GM23338 (cell line): Measurements from ENCODE around the gene ILK. TPM values are rescaled to one million over a fixed set of nuclear protein-coding genes. Genes with fewer than 3 reads are reported as not detected.

Experiments
- ATAC-seq: fragments of 200-7000 bp; cut with Tn5 transposase; 3 replicates; pipeline ENCODE4 v1.9.1; 2020
- DNase-seq: peaks from one replicate; pipeline ENCODE4 v3.0.0-alpha.2; 2015; ENCODE audit warnings: low spot score
- H2AFZ ChIP-seq: fragments of 200-600 bp; sonication (generic); 2 replicates; pipeline ENCODE4 v1.8.0; 2016; ENCODE audit warnings: antibody characterized with exemption, mild to moderate bottlenecking, moderate library complexity
- H3F3A ChIP-seq: fragments of 200-600 bp; sonication (generic); replicated peaks from 2 replicates; pipeline ENCODE4 v1.8.0; 2017; ENCODE audit warnings: antibody characterized with exemption, mixed run types, low read depth
- H3K27ac ChIP-seq: fragments of 200-600 bp; sonication (generic); 2 replicates; pipeline ENCODE4 v1.6.1; 2016; ENCODE audit warnings: low read depth
- H3K27me3 ChIP-seq: fragments of 200-600 bp; sonication (generic); 2 replicates; pipeline ENCODE4 v1.8.0; 2016; ENCODE audit warnings: mild to moderate bottlenecking, mixed run types, moderate library complexity; ENCODE audit not compliant: insufficient read depth
- H3K36me3 ChIP-seq: fragments of 200-600 bp; sonication (generic); 2 replicates; pipeline ENCODE4 v1.8.0; 2016; ENCODE audit warnings: mild to moderate bottlenecking; ENCODE audit not compliant: insufficient read depth
- H3K4me1 ChIP-seq: fragments of 200-600 bp; sonication (generic); 2 replicates; pipeline ENCODE4 v1.8.0; 2016; ENCODE audit warnings: mild to moderate bottlenecking, moderate library complexity; ENCODE audit not compliant: insufficient read depth
- H3K4me2 ChIP-seq: fragments of 200-600 bp; sonication (generic); 2 replicates; pipeline ENCODE4 v1.7.1; 2017; ENCODE audit warnings: mixed run types
- H3K4me3 ChIP-seq: fragments of 200-600 bp; sonication (generic); 2 replicates; pipeline ENCODE4 v1.6.1; 2016; ENCODE audit warnings: mixed run types
- H3K79me2 ChIP-seq: fragments of 200-600 bp; sonication (generic); replicated peaks from 2 replicates; pipeline ENCODE4 v1.8.0; 2017; ENCODE audit warnings: mild to moderate bottlenecking; ENCODE audit not compliant: insufficient read depth
- H3K9me2 ChIP-seq: fragments of 200-600 bp; sonication (generic); 2 replicates; pipeline ENCODE4 v1.8.0; 2017; ENCODE audit not compliant: insufficient read depth
- H4K20me1 ChIP-seq: fragments of 200-600 bp; sonication (generic); replicated peaks from 2 replicates; pipeline ENCODE4 v1.8.0; 2017; ENCODE audit warnings: mild to moderate bottlenecking; ENCODE audit not compliant: insufficient read depth
- H3K27ac Mint-ChIP-seq: 2 replicates; pipeline ENCODE4 v1.8.0; 2020; ENCODE audit warnings: inconsistent platforms, mild to moderate bottlenecking, moderate library complexity, mixed read lengths
- H3K27me3 Mint-ChIP-seq: 3 replicates; pipeline ENCODE4 v1.8.0; 2022; ENCODE audit warnings: low read depth, mild to moderate bottlenecking, moderate library complexity, mixed read lengths, inconsistent platforms; ENCODE audit not compliant: insufficient read depth, poor library complexity
- H3K36me3 Mint-ChIP-seq: 3 replicates; pipeline ENCODE4 v1.8.0; 2021; ENCODE audit warnings: low read depth, mild to moderate bottlenecking, inconsistent platforms, moderate library complexity, mixed read lengths
- H3K4me1 Mint-ChIP-seq: 3 replicates; pipeline ENCODE4 v1.8.0; 2020; ENCODE audit warnings: mild to moderate bottlenecking, inconsistent platforms, mixed read lengths
- H3K4me3 Mint-ChIP-seq: 3 replicates; pipeline ENCODE4 v1.8.0; 2021; ENCODE audit warnings: moderate library complexity, mild to moderate bottlenecking, inconsistent platforms, mixed read lengths
- H3K9me3 Mint-ChIP-seq: 3 replicates; pipeline ENCODE4 v1.8.0; 2020; ENCODE audit warnings: moderate library complexity, mild to moderate bottlenecking, inconsistent platforms, mixed read lengths
- CREB1 ChIP-seq: fragments of 250-450 bp; sonication (Bioruptor Pico); IDR thresholded peaks from 2 replicates; pipeline ENCODE4 v1.5.0; 2020; ENCODE audit warnings: low read depth, mild to moderate bottlenecking, moderate library complexity
- EZH2 ChIP-seq: fragments of 200-600 bp; sonication (generic); IDR thresholded peaks from one replicate; pipeline ENCODE4 v1.8.0; 2017; ENCODE audit warnings: antibody characterized with exemption, mild to moderate bottlenecking, low read depth; ENCODE audit not compliant: unreplicated experiment
- EZH2phosphoT487 ChIP-seq: fragments of 200-600 bp; sonication (generic); IDR thresholded peaks from one replicate; pipeline ENCODE4 v1.8.1; 2018; ENCODE audit warnings: antibody characterized with exemption; ENCODE audit not compliant: unreplicated experiment
- NANOG ChIP-seq: IDR thresholded peaks from 2 replicates; pipeline ENCODE4 v1.6.1; 2016; ENCODE audit warnings: antibody characterized with exemption, borderline replicate concordance
- POLR2AphosphoS5 ChIP-seq: IDR thresholded peaks from 2 replicates; pipeline ENCODE4 v1.6.1; 2016; ENCODE audit warnings: antibody characterized with exemption, low read depth
- REST ChIP-seq: IDR thresholded peaks from one replicate; pipeline ENCODE4 v1.6.1; 2018; ENCODE audit warnings: antibody characterized with exemption; ENCODE audit not compliant: unreplicated experiment
- ZNF114 ChIP-seq: fragments of 250-450 bp; sonication (Bioruptor Pico); IDR thresholded peaks from 2 replicates; pipeline ENCODE4 v1.5.0; 2020; ENCODE audit warnings: mild to moderate bottlenecking, moderate library complexity
- ZNF331 ChIP-seq: fragments of 250-450 bp; sonication (Bioruptor Pico); IDR thresholded peaks from 2 replicates; pipeline ENCODE4 v1.5.0; 2020; ENCODE audit warnings: low read depth, mild to moderate bottlenecking, moderate library complexity
- ZNF462 ChIP-seq: fragments of 250-450 bp; sonication (Bioruptor Pico); IDR thresholded peaks from 2 replicates; pipeline ENCODE4 v1.5.0; 2020; ENCODE audit warnings: mild to moderate bottlenecking, moderate library complexity
- polyA plus RNA-seq: library from polyadenylated mRNA; unstranded; fragments of >200 nt; fragmentation: Nextera tagmentation; extraction: Ambion mirVana; gene quantifications from 2 replicates; pipeline ENCODE4 v1.2.1, GENCODE V29; 2016
- total RNA-seq: library from RNA; depleted of rRNA; stranded (reverse); fragments of >200 nt; shearing (Covaris generic); gene quantifications from 2 replicates; pipeline ENCODE4 v1.2.3, GENCODE V29; 2014
- TF ChIP-seq, protein P1 (sequence below): IDR thresholded peaks from 2 replicates; pipeline ENCODE4 v1.6.1; 2016; ENCODE audit warnings: antibody characterized with exemption

The ILK gene
- total and polyA plus RNA-seq, 2 experiments from 2014 or later, result 62.6 to 91.0 TPM

GRCh38 chr11:6609502-6610015 lies 6.0 kb downstream of the ILK start:
- peaks cover 51% of the 10 kb centered on the region for H3K36me3 Mint-ChIP-seq
- no peak overlapping the region for H2AFZ ChIP-seq
- no peaks in the 10 kb centered on the region for H3K9me2 ChIP-seq
- H3K79me2 ChIP-seq, result peaks cover 42% of the 10 kb centered on the region
- DNase-seq (no peak), ATAC-seq (no peak)
- H4K20me1 ChIP-seq, result no peaks in the 10 kb centered on the region; the same call in 1 of the 2 replicates
- H3K4me2 ChIP-seq, result no peak overlapping the region
- H3K9me3 Mint-ChIP-seq, result no peaks in the 10 kb centered on the region
- TF ChIP-seq, protein P1, sequence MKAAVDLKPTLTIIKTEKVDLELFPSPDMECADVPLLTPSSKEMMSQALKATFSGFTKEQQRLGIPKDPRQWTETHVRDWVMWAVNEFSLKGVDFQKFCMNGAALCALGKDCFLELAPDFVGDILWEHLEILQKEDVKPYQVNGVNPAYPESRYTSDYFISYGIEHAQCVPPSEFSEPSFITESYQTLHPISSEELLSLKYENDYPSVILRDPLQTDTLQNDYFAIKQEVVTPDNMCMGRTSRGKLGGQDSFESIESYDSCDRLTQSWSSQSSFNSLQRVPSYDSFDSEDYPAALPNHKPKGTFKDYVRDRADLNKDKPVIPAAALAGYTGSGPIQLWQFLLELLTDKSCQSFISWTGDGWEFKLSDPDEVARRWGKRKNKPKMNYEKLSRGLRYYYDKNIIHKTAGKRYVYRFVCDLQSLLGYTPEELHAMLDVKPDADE, result no peak
- TF ChIP-seq POLR2AphosphoS5, result peak; percentile 21; the same call in 1 of the 2 replicates
- no peak for TF ChIP-seq NANOG
- no peak for TF ChIP-seq REST
- peak overlapping the region; percentile 44; the same call in 1 of the 3 replicates for H3K4me3 Mint-ChIP-seq
- H3K27ac ChIP-seq, result no peak overlapping the region
- peaks cover 15% of the 10 kb centered on the region for H3K27me3 Mint-ChIP-seq
- H3K27ac Mint-ChIP-seq, result no peak overlapping the region
- peaks cover 35% of the 10 kb centered on the region for H3K36me3 ChIP-seq
- peaks cover 10% of the 10 kb centered on the region; the same call in 1 of the 2 replicates for H3F3A ChIP-seq
- H3K4me1 ChIP-seq, result peaks cover 33% of the 10 kb centered on the region
- H3K4me3 ChIP-seq, result no peak overlapping the region
- H3K4me1 Mint-ChIP-seq, result peaks cover 22% of the 10 kb centered on the region
- no peaks in the 10 kb centered on the region for H3K27me3 ChIP-seq

DNA sequence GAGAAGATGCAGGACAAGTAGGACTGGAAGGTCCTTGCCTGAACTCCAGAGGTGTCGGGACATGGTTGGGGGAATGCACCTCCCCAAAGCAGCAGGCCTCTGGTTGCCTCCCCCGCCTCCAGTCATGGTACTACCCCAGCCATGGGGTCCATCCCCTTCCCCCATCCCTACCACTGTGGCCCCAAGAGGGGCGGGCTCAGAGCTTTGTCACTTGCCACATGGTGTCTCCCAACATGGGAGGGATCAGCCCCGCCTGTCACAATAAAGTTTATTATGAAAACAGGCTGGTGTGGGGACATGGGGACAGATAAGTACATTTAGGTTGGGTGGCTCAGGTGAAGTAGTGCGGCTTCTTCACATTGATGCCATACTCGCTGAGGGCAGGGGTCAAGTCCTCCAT lies 7.0 kb downstream of the ILK start:
- DNase-seq (no peak), ATAC-seq (no peak)
- H3K36me3 Mint-ChIP-seq, result peaks cover 51% of the 10 kb centered on the region
- peak overlapping the region; percentile 92; the same call in 1 of the 2 replicates for H3K4me2 ChIP-seq
- H3K4me3 Mint-ChIP-seq, result peak overlapping the region; percentile 87; the same call in 2 of the 3 replicates
- no peaks in the 10 kb centered on the region for H3K27me3 ChIP-seq
- no peaks in the 10 kb centered on the region for H3K9me2 ChIP-seq
- H3K36me3 ChIP-seq, result peaks cover 35% of the 10 kb centered on the region
- peaks cover 31% of the 10 kb centered on the region for H3K79me2 ChIP-seq
- H3K4me3 ChIP-seq, result peak overlapping the region; percentile 80
- peak overlapping the region; percentile 73; the same call in 1 of the 2 replicates for H3K27ac Mint-ChIP-seq
- no peaks in the 10 kb centered on the region for H3K9me3 Mint-ChIP-seq
- peaks cover 10% of the 10 kb centered on the region; the same call in 1 of the 2 replicates for H3F3A ChIP-seq
- no peaks in the 10 kb centered on the region; the same call in 1 of the 2 replicates for H4K20me1 ChIP-seq
- peaks cover 26% of the 10 kb centered on the region for H3K4me1 ChIP-seq
- H2AFZ ChIP-seq, result no peak overlapping the region
- peak overlapping the region; percentile 69; the same call in 1 of the 2 replicates for H3K27ac ChIP-seq
- H3K4me1 Mint-ChIP-seq, result peaks cover 20% of the 10 kb centered on the region
- peaks cover 18% of the 10 kb centered on the region for H3K27me3 Mint-ChIP-seq
- no peak for TF ChIP-seq ZNF114 (CRISPR knock-in tag)
- TF ChIP-seq EZH2phosphoT487, result no peak
- TF ChIP-seq POLR2AphosphoS5, result no peak; the same call in 1 of the 2 replicates
- TF ChIP-seq ZNF462 (CRISPR knock-in tag), result no peak
- no peak for TF ChIP-seq ZNF331 (CRISPR knock-in tag)
- TF ChIP-seq CREB1, result no peak
- no peak for TF ChIP-seq EZH2
